Measurements from ENCODE around the gene SLC7A4. TPM values are rescaled to one million over a fixed set of nuclear protein-coding genes. Genes with fewer than 3 reads are reported as not detected.

The SLC7A4 gene
- total and polyA plus RNA-seq, 2 donors (not counting 1 experiment from before 2014, with no cell fraction given): not detected

DNA sequence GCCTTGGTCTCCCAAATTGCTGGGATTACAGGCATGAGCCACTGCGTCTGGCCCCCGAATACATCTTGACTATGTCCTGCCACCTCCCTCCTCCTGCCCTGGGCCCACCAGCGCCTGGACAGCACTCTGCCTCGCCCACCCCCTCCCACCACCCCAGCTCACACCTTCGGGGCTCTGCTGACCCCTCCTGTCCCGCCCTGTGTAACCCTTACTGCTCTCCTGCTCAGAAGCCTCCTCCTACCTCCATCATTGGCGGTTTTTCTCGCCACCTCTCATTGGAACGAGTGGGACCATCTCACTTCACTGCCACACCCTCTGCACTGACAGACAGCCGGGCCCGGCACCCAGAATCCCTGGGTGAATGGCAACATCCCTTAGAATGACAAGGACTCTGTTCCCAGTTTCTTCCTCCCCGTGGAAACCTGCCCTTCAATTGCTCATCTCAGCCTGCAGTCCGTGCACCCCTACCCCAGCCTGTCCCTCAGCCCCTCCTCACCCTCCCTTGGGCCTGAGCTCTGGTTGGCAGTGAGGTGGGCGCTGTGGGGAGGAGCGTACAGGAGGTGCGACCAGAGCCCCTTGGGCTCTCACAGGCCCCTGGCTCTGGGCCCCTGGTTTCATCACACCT, 45.6 kb upstream of the SLC7A4 start:
- Mint-ChIP-seq H3K27ac (no peak overlapping the region), H3K27me3 (no peaks in the 10 kb centered on the region), H3K4me3 (no peak overlapping the region), H3K4me1 (no peaks in the 10 kb centered on the region), H3K9me3 (ENCODE audit: insufficient read depth) (no peaks in the 10 kb centered on the region)
- Histone ChIP-seq H3K36me3 (replicated peaks in 1 of 2; ENCODE audit: control extremely low read depth in 1 of 2, control insufficient read depth in 1 of 2, extremely low read depth in 1 of 2, insufficient read depth in 2 of 2, low read length in 1 of 2) (no peaks in the 10 kb centered on the region), H3K4me2 (replicated peaks; ENCODE audit: low read depth, low read length, poor library complexity, severe bottlenecking) (no peak overlapping the region), H3K9me3 (ENCODE audit: control extremely low read depth in 1 of 3, control insufficient read depth in 2 of 3, insufficient read depth in 1 of 3, low read length in 2 of 3) (no peaks in the 10 kb centered on the region), H3K4me3 (ENCODE audit: control extremely low read depth in 1 of 5, extremely low read depth in 1 of 5, insufficient read depth in 1 of 5, low read depth in 2 of 5, low read length in 4 of 5) (no peak overlapping the region), H3K4me1 (ENCODE audit: control insufficient read depth in 2 of 2, insufficient read depth in 2 of 2, low read length in 2 of 2) (no peaks in the 10 kb centered on the region), H3K79me2 (ENCODE audit: control insufficient read depth, insufficient read depth, low read length) (no peaks in the 10 kb centered on the region), H3K9ac (ENCODE audit: low read length) (no peak overlapping the region), H2AFZ (ENCODE audit: insufficient read depth, low read depth, low read length, poor library complexity, severe bottlenecking) (no peak overlapping the region), H3K27me3 (replicated peaks in 1 of 4; ENCODE audit: control extremely low read depth in 1 of 4, control insufficient read depth in 3 of 4, insufficient read depth in 4 of 4, low read length in 3 of 4) (no peaks in the 10 kb centered on the region), H3K27ac (ENCODE audit: low read length in 2 of 2) (no peak overlapping the region), H4K20me1 (ENCODE audit: control insufficient read depth, insufficient read depth, low read length, poor library complexity, severe bottlenecking) (no peaks in the 10 kb centered on the region)
- TF ChIP-seq, protein P1, sequence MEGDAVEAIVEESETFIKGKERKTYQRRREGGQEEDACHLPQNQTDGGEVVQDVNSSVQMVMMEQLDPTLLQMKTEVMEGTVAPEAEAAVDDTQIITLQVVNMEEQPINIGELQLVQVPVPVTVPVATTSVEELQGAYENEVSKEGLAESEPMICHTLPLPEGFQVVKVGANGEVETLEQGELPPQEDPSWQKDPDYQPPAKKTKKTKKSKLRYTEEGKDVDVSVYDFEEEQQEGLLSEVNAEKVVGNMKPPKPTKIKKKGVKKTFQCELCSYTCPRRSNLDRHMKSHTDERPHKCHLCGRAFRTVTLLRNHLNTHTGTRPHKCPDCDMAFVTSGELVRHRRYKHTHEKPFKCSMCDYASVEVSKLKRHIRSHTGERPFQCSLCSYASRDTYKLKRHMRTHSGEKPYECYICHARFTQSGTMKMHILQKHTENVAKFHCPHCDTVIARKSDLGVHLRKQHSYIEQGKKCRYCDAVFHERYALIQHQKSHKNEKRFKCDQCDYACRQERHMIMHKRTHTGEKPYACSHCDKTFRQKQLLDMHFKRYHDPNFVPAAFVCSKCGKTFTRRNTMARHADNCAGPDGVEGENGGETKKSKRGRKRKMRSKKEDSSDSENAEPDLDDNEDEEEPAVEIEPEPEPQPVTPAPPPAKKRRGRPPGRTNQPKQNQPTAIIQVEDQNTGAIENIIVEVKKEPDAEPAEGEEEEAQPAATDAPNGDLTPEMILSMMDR (IDR thresholded peaks at IDR 0.05): no peak
- no peak for TF ChIP-seq EZH2 (IDR thresholded peaks at IDR 0.05; ENCODE audit: borderline replicate concordance, insufficient read depth, low read depth, low read length, poor library complexity, severe bottlenecking)
- intact Hi-C loops (cut with micrococcal nuclease): no loop called here
- CTCF ChIA-PET: no interaction called here
- ATAC-seq (ENCODE audit: low read depth) (no peak), DNase-seq (no peak)
- POLR2A ChIA-PET: no interaction called here
- WGBS (ENCODE audit: insufficient coverage): 80% methylated on average over 12 of the region's 16 CpGs

DNA sequence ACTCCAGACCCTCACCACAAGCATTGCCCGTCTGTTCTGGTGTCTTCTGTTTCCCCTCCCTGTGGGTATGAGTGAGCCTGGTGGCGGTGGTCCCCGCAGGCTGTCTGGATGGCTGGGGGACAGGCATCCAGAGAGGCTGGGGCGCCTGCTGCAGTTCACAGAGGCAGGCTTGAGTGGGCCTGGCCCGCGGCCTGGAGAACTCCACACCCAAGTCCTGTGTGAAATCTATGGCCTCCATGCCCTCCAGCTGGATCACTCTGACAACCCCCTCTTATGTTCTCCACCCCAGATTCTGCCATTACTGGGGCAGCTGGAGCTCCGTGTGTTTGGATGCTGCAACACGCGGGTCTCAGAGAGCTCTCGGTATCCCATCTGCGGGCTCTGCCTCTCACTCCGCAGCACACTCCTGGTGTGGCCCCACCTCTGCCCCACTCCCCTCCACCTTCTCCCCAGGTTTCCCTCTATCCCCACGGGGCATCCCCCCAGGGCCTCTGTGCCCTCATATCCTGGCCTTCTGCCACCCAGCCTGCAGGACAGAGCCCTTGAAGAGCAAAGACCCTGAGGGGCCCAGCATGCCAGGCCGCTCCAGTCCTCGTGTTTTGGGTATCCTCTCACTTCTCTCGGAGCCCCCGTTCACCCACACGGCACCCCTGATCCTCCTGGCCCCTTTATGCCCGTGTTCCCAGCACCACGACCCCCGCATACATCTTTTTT, 44.7 kb upstream of the SLC7A4 start:
- Histone ChIP-seq H3K79me2 (ENCODE audit: control insufficient read depth, insufficient read depth, low read length) (no peaks in the 10 kb centered on the region), H4K20me1 (ENCODE audit: control insufficient read depth, insufficient read depth, low read length, poor library complexity, severe bottlenecking) (no peaks in the 10 kb centered on the region), H3K9ac (ENCODE audit: low read length) (no peak overlapping the region), H3K4me2 (replicated peaks; ENCODE audit: low read depth, low read length, poor library complexity, severe bottlenecking) (no peak overlapping the region), H3K36me3 (replicated peaks in 1 of 2; ENCODE audit: control extremely low read depth in 1 of 2, control insufficient read depth in 1 of 2, extremely low read depth in 1 of 2, insufficient read depth in 2 of 2, low read length in 1 of 2) (no peaks in the 10 kb centered on the region), H3K27ac (ENCODE audit: low read length in 2 of 2) (no peak overlapping the region), H3K27me3 (replicated peaks in 1 of 4; ENCODE audit: control extremely low read depth in 1 of 4, control insufficient read depth in 3 of 4, insufficient read depth in 4 of 4, low read length in 3 of 4) (no peaks in the 10 kb centered on the region), H3K4me3 (ENCODE audit: control extremely low read depth in 1 of 5, extremely low read depth in 1 of 5, insufficient read depth in 1 of 5, low read depth in 2 of 5, low read length in 4 of 5) (no peak overlapping the region), H2AFZ (ENCODE audit: insufficient read depth, low read depth, low read length, poor library complexity, severe bottlenecking) (no peak overlapping the region), H3K9me3 (ENCODE audit: control extremely low read depth in 1 of 3, control insufficient read depth in 2 of 3, insufficient read depth in 1 of 3, low read length in 2 of 3) (no peaks in the 10 kb centered on the region), H3K4me1 (ENCODE audit: control insufficient read depth in 2 of 2, insufficient read depth in 2 of 2, low read length in 2 of 2) (no peaks in the 10 kb centered on the region)
- no peak for DNase-seq
- CTCF ChIA-PET: no interaction called here
- Mint-ChIP-seq H3K27me3 (peaks cover 4% of the 10 kb centered on the region), H3K27ac (no peak overlapping the region), H3K9me3 (ENCODE audit: insufficient read depth) (no peaks in the 10 kb centered on the region), H3K4me3 (no peak overlapping the region), H3K4me1 (no peaks in the 10 kb centered on the region)
- no peak for ATAC-seq (ENCODE audit: low read depth)
- intact Hi-C loops (cut with micrococcal nuclease): no loop called here
- WGBS (ENCODE audit: insufficient coverage): 85% methylated on average over 15 of the region's 21 CpGs
- TF ChIP-seq, protein P1 (IDR thresholded peaks at IDR 0.05): no peak
- no peak for TF ChIP-seq EZH2 (IDR thresholded peaks at IDR 0.05; ENCODE audit: borderline replicate concordance, insufficient read depth, low read depth, low read length, poor library complexity, severe bottlenecking)
- POLR2A ChIA-PET: no interaction called here

Measured in B cell (primary cell).